Erythroblast (primary cell): Measurements from ENCODE around the gene NRG3.

Experiments
- GATA1 ChIP-seq: IDR thresholded peaks from 2 replicates; pipeline ENCODE4 v1.6.1; 2011; ENCODE audit warnings: low read depth, mild to moderate bottlenecking, control low read depth, low read length, moderate library complexity
- POLR2A ChIP-seq: IDR thresholded peaks from 2 replicates; pipeline ENCODE4 v1.6.1; 2011; ENCODE audit warnings: mild to moderate bottlenecking, low read length

- no peak for TF ChIP-seq POLR2A
- TF ChIP-seq GATA1 = no peak
Observed at GRCh38 chr10:82254237-82254636, 379.2 kb downstream of the NRG3 start.
